ENCODE results near the gene FRS3. TPM values are rescaled to one million over a fixed set of nuclear protein-coding genes. Genes with fewer than 3 reads are reported as not detected.

FRS3 gene
- total and polyA plus RNA-seq, 2 experiments from 2014 or later = 1.3 to 3.3 TPM

- Histone ChIP-seq H4K20me1 (replicated peaks; ENCODE audit: insufficient read depth) (no peaks in the 10 kb centered on the region), H3K4me3 (peak within 1 kb of the TSS; percentile 80), H3K79me2 (replicated peaks; ENCODE audit: insufficient read depth) (no peaks in the 10 kb centered on the region), H3K36me3 (ENCODE audit: insufficient read depth) (no peaks in the 10 kb centered on the region), H3F3A (replicated peaks; ENCODE audit: low read depth) (peaks cover 14% of the 10 kb centered on the region), H3K9me2 (ENCODE audit: insufficient read depth) (no peaks in the 10 kb centered on the region), H3K27me3 (ENCODE audit: insufficient read depth) (peaks cover 18% of the 10 kb centered on the region), H2AFZ (peak within 1 kb of the TSS; percentile 81), H3K4me1 (ENCODE audit: insufficient read depth) (peaks cover 19% of the 10 kb centered on the region), H3K27ac (ENCODE audit: low read depth) (no peak within 1 kb of the TSS), H3K4me2 (peak within 1 kb of the TSS; percentile 95)
- Mint-ChIP-seq H3K4me3 (peak within 1 kb of the TSS; percentile 67), H3K9me3 (no peaks in the 10 kb centered on the region), H3K4me1 (peaks cover 28% of the 10 kb centered on the region), H3K27ac (no peak within 1 kb of the TSS), H3K36me3 (ENCODE audit: low read depth) (no peaks in the 10 kb centered on the region), H3K27me3 (ENCODE audit: insufficient read depth, low read depth, poor library complexity) (peaks cover 18% of the 10 kb centered on the region)
- peak; percentile 94 for DNase-seq (ENCODE audit: low spot score)
- peak; percentile 27 for ATAC-seq
- peak; percentile 61 to 87 for TF ChIP-seq CTCF (conservative IDR thresholded peaks at IDR 0.05; ENCODE audit: low read depth in 2 of 2)
- TF ChIP-seq CREB1 (CRISPR knock-in tag; IDR thresholded peaks at IDR 0.05; ENCODE audit: low read depth) = peak; percentile 74
- TF ChIP-seq ETS1 (IDR thresholded peaks at IDR 0.05) = peak; percentile 99
- no peak for TF ChIP-seq ZNF114 (CRISPR knock-in tag; IDR thresholded peaks at IDR 0.05)
- TF ChIP-seq REST (IDR thresholded peaks at IDR 0.05; ENCODE audit: unreplicated experiment) = no peak
- TF ChIP-seq NANOG (IDR thresholded peaks at IDR 0.05; ENCODE audit: borderline replicate concordance) = no peak
- TF ChIP-seq JUNB (IDR thresholded peaks at IDR 0.05; ENCODE audit: unreplicated experiment) = no peak
- no peak for TF ChIP-seq ZNF462 (CRISPR knock-in tag; IDR thresholded peaks at IDR 0.05)
- TF ChIP-seq STAT1 (IDR thresholded peaks at IDR 0.05; ENCODE audit: unreplicated experiment) = no peak
- no peak for TF ChIP-seq EZH2phosphoT487 (IDR thresholded peaks at IDR 0.05; ENCODE audit: unreplicated experiment)
- no peak for TF ChIP-seq EZH2 (IDR thresholded peaks at IDR 0.05; ENCODE audit: low read depth, unreplicated experiment)
- TF ChIP-seq ZNF331 (CRISPR knock-in tag; IDR thresholded peaks at IDR 0.05; ENCODE audit: low read depth) = no peak
- no peak for TF ChIP-seq POLR2AphosphoS5 (IDR thresholded peaks at IDR 0.05; ENCODE audit: low read depth)
These were observed 44.1 kb downstream of the FRS3 start, which contains the start of gene TFEB for GRCh38 chr6:41735427-41736185. Gene TFEB (minus strand): TSS chr6:41735608. CDS start chr6:41691213, 44,395 bp downstream.

Measured in GM23338 (cell line).